Kidney capillary endothelial cell (primary cell): ENCODE results near the gene DDX20.
"Not testable (repeated sequence)": the region's sequence is repeated elsewhere in the genome, so short reads cannot be mapped to it uniquely, and the experiment has no call there.

Source experiments
- DNase-seq: peaks from one replicate; pipeline ENCODE4 v3.0.0-alpha.2; 2018; ENCODE audit warnings: low spot score

The DDX20 gene

GRCh38 chr1:111733183-111733991 is 22.3 kb upstream of the DDX20 start:
- peak; percentile 99 for DNase-seq

GRCh38 chr1:111733992-111734341 is 21.7 kb upstream of the DDX20 start:
- peak; percentile 65 for DNase-seq

GRCh38 chr1:111734426-111734825 is 21.3 kb upstream of the DDX20 start:
- no peak for DNase-seq

- no peak for DNase-seq
These were observed 20.8 kb upstream of the DDX20 start for GRCh38 chr1:111734856-111735255.

GRCh38 chr1:111735321-111735720 is 20.4 kb upstream of the DDX20 start:
- no peak for DNase-seq

GRCh38 chr1:111735858-111736544 is 19.7 kb upstream of the DDX20 start:
- DNase-seq, result no peak

GRCh38 chr1:111736548-111737215 is 19.0 kb upstream of the DDX20 start:
- no peak for DNase-seq

GRCh38 chr1:111737216-111738132 is 18.2 kb upstream of the DDX20 start:
- no peak for DNase-seq

GRCh38 chr1:111738133-111738435 is 17.6 kb upstream of the DDX20 start:
- no peak for DNase-seq

- peak; percentile 39 for DNase-seq
These were observed 17.1 kb upstream of the DDX20 start for GRCh38 chr1:111738436-111739193.

- DNase-seq, result peak; percentile 72
These were observed 16.3 kb upstream of the DDX20 start, which contains the start of gene INKA2 for GRCh38 chr1:111739194-111739924. Gene INKA2, minus strand, starts transcription at chr1:111739395. Its CDS starts 153 bp downstream, at chr1:111739242.

- DNase-seq, result peak; percentile 53
These were observed 15.6 kb upstream of the DDX20 start for GRCh38 chr1:111739925-111740765.

- DNase-seq, result not testable (repeated sequence)
These were observed 13.4 kb upstream of the DDX20 start for GRCh38 chr1:111742292-111742691.

- DNase-seq, result no peak
These were observed 12.7 kb upstream of the DDX20 start for GRCh38 chr1:111742938-111743549.

- no peak for DNase-seq
These were observed 12.0 kb upstream of the DDX20 start for GRCh38 chr1:111743679-111744101.

- no peak for DNase-seq
These were observed 9.8 kb upstream of the DDX20 start for GRCh38 chr1:111745675-111746613.

- no peak for DNase-seq
These were observed 9.1 kb upstream of the DDX20 start for GRCh38 chr1:111746614-111746999.

- DNase-seq, result peak; percentile 67
These were observed 8.4 kb upstream of the DDX20 start for GRCh38 chr1:111747282-111747734.
